Upper lobe of left lung (tissue), 4 donors: ENCODE measurements around the gene LTBP1.

ENCODE experiments used
- POLR2AphosphoS5 ChIP-seq, 2 donors: sonication (generic); formaldehyde crosslinking; IDR thresholded peaks; one replicate each; pipeline ENCODE4 v1.5.1; 2017; ENCODE audit warnings: antibody characterized with exemption in 2 of 2
- TF ChIP-seq, protein P1 (sequence below), 6 experiments: fragments of 450-650 bp in 4 of 6; fragments of 200-600 bp in 2 of 6; sonication (generic) in 2 of 6; IDR thresholded peaks; one replicate each; pipeline ENCODE4 v1.5.1; 2016 to 2019; ENCODE audit warnings: antibody characterized with exemption in 6 of 6

DNA sequence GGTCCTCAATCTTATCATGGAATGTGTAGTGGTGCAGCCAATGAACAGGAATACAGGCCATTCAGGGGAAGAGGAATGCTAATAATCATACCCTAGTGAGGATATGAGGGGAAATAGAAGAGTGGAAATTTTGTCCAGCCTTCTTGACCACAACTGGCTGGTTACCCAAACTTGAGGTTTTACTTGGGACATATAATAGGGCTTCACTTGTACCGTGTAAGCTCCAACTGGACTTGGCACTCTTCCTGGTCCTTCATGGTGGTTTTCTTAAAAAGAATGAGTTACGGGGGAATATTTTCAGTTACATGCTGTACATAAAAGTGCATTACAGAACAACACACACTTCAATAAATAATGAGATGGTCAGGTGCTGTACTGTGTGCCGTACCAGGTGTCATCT is 294.8 kb downstream of the LTBP1 start:
- TF ChIP-seq, protein P1, sequence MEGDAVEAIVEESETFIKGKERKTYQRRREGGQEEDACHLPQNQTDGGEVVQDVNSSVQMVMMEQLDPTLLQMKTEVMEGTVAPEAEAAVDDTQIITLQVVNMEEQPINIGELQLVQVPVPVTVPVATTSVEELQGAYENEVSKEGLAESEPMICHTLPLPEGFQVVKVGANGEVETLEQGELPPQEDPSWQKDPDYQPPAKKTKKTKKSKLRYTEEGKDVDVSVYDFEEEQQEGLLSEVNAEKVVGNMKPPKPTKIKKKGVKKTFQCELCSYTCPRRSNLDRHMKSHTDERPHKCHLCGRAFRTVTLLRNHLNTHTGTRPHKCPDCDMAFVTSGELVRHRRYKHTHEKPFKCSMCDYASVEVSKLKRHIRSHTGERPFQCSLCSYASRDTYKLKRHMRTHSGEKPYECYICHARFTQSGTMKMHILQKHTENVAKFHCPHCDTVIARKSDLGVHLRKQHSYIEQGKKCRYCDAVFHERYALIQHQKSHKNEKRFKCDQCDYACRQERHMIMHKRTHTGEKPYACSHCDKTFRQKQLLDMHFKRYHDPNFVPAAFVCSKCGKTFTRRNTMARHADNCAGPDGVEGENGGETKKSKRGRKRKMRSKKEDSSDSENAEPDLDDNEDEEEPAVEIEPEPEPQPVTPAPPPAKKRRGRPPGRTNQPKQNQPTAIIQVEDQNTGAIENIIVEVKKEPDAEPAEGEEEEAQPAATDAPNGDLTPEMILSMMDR (IDR thresholded peaks at IDR 0.05) = no peak
- no peak for TF ChIP-seq POLR2AphosphoS5 (IDR thresholded peaks at IDR 0.05)
